Measurements from ENCODE around the gene ZNRF1.

The ZNRF1 gene

GRCh38 chr16:75062976-75063346 is 64.1 kb downstream of the ZNRF1 start:
- no peak for DNase-seq

DNA sequence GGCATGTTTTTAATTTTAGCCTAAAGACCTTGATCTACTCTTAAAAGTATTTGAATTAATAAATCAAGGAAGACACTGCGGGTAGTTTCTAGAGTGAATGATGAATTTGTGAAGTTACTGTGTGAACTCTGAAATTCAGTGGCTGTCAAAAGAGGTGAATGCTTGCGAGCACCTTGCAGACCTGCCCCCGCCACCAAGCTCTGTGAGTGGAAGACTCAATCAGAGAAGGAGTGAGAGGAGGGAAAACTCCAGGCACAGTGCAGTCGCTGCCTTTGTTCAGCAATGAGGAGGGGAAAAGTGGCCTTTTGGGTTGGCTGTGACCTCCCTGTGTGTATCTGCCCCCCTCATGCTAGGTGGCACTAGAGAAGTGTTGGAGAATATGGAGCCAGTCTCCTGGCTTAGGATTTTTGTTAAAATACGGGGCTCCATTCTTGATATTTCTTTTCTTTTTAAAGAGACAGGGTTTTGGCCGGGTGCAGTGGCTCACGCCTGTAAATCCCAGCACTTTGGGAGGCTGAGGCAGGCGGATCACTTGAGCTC is 64.8 kb downstream of the ZNRF1 start:
- DNase-seq: no peak

GRCh38 chr16:75064403-75065148 is 65.8 kb downstream of the ZNRF1 start:
- DNase-seq: no peak

- DNase-seq: peak; percentile 22
These were observed 66.3 kb downstream of the ZNRF1 start for GRCh38 chr16:75065149-75065505.

GRCh38 chr16:75065521-75066149 is 66.8 kb downstream of the ZNRF1 start:
- DNase-seq: no peak

DNA sequence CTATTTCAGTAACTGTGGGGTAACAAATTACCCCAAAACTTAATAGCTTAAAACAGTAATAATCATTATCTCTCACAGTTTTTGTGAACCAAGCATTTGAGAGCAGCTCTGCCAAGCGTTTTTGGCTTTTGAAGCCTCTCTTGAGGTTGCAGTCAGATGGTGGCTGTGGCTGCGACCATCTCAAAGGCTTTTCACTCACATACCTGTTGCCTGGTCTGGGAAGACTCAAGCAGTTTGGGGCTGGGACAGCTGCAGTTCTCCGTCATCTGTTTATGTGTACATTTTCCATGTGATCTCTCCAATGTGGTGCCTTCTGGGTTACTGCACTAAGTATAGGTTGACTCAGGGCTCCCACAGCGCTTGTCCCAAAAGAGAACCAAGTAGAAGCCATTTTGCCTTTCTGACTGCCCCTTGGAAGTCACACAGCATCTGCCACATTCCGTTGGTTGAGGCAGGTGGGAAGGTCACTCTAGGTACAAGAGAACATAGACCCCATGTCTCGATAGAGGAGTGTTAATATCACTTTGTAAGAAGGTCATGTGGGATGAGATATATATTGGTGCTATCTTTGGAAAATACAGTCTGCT is 68.1 kb downstream of the ZNRF1 start:
- DNase-seq: no peak

DNA sequence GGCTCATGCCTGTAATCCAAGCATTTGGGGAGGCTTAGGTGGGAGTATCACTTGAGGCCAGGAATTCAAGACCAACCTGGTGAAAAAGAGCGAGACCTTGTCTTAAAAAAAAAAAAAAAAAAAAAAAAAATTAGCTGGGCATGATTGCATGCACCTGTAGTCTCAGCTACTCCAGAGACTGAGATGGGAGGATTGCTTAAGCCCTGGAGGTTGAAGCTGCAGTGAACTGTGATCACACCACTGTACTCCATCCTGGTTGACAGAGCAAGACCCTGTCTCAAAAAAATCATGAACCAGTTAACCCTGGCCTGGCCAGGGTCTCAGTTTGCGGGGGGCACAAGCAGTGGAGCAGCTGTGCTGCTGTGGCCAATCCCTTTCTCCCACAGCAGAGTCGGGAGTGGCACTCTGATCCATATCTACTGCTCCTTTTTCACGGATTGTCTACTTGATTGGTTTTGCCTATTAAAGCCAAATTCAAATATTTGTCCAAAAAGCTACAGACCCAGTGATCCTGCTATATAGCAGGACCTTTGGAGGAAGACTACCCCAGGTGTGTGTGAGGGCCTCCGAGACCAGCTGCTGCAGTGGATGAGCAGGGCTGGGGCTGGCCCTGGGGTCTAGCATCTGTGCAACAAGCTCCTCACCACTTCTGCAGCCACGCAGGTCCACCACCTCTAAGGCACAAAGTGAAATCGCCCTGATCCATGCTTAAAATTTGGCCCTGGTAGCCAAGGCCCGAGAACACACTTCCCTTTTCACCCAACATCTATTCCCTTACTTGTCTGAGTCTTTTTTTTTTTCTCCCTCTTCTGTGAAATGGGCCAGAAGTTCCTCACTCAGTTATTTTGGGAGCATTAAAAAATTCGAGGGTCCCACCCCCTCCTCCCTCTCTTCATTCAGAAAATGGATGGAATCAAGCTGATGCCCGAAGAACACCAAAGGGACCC is 69.5 kb downstream of the ZNRF1 start:
- DNase-seq: no peak

- no peak for DNase-seq
These were observed 71.4 kb downstream of the ZNRF1 start for GRCh38 chr16:75070012-75070841.

DNA sequence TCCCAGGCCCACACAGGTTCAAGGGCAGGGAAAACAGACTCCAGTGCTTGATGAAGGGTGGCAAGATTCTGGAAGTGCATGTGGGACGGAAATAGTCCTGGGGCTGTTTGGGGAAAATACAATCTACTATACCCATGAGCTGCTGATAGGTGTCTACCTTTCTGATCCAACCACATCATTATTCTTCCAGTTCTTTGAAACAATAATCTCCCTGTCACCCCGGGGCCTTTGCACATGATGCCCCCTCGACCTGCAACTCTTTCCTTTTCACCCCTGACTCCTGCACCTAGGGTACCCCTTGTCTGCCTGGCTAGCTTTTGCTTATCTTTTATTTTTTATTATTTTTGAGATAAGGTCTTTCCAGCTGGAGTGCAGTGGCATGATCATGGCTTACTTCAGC is 72.8 kb downstream of the ZNRF1 start:
- no peak for DNase-seq

DNA sequence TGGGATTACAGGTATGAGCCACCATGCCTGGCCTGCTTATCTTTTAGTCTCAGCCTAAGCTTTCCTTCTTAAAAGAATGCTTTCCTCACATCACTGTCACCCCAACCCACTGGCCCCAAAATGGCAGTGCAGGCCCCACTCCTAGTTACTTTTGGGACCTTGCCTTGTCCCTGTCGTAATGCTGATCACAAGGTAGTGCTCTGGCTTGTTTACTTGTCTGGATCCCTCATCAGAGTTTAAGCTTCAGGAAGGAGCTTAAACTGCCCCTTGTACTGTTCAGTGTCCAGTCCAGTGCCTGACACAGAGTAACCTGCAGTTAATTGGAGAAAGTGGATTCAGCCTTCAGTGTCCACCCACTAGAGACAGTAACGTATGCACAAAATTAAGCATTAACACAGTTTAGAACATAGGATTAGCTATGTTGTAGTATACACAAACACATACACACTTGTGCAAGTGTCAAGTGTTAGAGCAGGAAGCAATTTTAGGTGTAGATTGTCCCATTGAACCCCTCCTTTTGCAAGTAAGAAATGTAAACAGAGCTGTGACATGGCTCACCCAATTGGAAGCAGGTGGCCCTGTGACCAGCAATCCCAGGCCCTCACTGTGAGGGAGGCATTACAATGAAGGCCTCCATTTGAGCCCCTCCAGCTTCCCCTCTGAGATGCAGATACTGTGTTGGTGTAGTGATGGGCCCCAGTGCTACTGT is 73.6 kb downstream of the ZNRF1 start:
- DNase-seq: no peak

GRCh38 chr16:75073545-75074303 is 74.9 kb downstream of the ZNRF1 start:
- DNase-seq: no peak

- DNase-seq: no peak
These were observed 75.5 kb downstream of the ZNRF1 start for GRCh38 chr16:75074304-75074793.

DNA sequence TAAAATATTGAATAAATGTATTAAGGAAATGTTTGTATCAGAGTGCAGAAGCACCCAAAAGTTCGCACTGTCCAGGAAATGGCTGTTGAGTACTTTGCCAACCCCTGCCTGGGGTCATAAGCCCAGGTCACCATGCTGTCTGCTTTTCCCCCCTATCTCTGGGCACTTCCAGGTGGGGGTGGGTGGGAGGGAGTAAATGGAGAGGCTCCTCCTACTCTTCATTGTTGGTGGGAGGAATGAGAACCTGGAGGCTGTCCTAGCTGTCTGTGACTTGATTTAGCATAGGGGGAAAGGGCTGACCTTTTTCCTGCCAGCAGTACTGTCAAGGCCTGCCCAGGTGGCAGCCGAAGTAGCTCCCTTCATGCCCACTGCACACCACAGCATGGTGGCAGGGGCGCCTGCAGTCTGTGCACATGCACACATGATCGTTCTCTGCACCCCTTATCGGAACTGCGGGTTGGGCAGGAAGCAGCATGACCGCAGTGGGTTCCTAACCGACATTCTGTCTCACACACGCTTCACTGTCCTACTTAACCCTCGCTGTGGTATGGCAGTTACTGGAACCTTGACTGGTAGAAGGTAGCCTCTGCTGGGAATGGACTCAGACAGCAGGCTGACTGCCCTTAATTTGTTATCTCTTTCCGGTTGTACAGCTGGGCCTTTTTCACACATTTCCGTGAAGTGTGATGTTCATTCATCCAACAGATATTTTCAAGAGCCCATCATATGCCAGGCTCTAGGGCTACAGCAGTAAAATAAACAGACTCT is 76.3 kb downstream of the ZNRF1 start:
- peak; percentile 72 for DNase-seq

- no peak for DNase-seq
These were observed 77.0 kb downstream of the ZNRF1 start for GRCh38 chr16:75075688-75076268.

DNA sequence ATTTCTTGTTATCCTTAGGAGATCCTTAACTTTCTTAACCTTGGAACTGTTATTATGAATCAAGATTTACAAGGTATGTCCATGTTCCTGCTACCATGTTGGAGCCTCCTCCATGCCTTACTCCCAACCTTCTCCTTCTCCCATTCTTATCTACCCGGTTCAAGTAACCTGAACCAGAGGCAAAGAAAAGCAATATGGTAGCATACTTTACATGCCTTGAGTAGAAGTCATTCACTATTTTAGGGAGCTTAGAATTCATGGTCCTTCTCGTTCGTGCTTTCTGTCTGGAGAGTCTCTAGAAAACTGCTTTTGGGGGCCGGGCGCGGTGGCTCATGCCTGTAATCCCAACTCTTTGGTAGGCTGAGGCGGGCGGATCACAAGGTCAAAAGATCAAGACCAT is 80.1 kb downstream of the ZNRF1 start:
- no peak for DNase-seq

DNA sequence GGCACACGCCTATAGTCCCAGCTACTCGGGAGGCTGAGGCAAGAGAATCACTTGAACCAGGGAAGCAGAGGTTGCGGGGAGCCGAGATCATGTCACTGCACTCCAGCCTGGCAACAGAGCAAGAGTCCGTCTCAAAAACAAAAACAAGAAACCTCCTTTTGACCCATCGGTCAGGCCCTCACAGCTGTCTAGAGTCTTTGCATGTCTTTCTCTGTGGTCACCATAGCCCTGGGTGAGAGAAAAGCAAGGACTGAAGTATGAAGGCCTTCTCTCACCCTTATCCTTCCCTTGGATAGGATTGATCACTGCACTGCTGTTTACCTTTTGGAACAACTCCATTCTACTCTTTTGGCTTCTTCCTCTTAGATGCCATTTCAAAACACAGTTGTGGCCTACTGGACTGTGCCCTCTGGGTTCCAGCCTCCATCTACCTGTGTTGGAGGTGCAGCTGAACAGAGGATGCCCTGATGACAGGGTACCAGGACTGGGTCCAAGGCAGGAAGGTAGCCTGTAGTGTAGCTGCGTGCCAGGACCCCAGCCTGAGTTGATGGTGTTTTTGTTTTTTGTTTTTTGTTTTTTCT is 80.6 kb downstream of the ZNRF1 start:
- DNase-seq: no peak

DNA sequence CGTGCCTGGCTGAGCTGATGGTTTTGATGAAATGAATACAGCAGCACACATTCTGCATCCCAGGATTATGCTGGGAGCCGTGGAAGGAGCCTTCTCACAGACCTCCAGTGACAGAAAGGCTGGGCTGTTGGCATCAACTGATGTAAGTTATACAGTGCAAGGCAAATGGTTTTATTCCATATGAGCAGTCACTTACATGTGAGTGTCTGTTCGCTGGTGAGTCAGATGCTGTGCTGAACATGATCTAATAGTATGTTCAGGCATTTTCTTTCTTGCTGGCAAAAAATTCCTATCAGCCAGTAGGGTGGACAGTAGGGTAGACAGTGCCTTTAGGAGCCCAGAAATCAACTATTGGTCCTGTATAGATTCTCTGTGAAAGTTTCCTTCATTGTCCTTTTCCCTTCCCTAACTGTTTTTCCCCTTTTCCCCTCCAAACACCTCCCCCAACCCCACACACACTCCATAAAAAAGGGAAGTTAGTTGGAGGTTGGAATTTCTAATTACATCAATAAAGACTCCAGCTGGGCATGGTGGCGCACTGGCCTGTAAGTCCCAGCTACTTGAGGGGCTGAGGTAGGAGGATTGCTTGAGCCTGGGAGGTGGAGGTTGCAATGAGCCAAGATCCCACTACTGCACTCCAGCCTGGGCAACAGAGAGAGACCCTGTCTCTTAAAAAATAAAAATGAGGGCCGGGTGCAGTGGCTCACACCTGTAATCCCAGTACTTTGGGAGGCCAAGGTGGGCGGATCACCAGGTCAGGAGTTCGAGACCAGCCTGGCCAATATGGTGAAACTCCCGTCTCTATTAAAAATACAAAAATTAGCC is 81.6 kb downstream of the ZNRF1 start:
- DNase-seq: no peak
